GM12892 (cell line): ENCODE results near the gene HOXD3.

Experiments
- DNase-seq: peaks from one replicate; pipeline ENCODE4 v3.0.0; 2011; ENCODE audit not compliant: insufficient read length
- FAIRE-seq: peaks from 2 replicates; lab custom pipeline; 2011; peaks lifted over from hg19 to GRCh38; lab: Jason Lieb, UNC
- POLR2A ChIP-seq: IDR thresholded peaks from 2 replicates; pipeline ENCODE4 v1.6.1; 2011; ENCODE audit warnings: low read depth, low read length, control low read depth
- POLR2AphosphoS5 ChIP-seq: IDR thresholded peaks from 2 replicates; pipeline ENCODE4 v1.6.1; 2011; ENCODE audit warnings: low read depth, low read length, control low read depth
- TAF1 ChIP-seq: IDR thresholded peaks from 2 replicates; pipeline ENCODE4 v1.6.1; 2011; ENCODE audit warnings: low read depth, mild to moderate bottlenecking, control low read depth, low read length, borderline replicate concordance

Gene HOXD3

DNA sequence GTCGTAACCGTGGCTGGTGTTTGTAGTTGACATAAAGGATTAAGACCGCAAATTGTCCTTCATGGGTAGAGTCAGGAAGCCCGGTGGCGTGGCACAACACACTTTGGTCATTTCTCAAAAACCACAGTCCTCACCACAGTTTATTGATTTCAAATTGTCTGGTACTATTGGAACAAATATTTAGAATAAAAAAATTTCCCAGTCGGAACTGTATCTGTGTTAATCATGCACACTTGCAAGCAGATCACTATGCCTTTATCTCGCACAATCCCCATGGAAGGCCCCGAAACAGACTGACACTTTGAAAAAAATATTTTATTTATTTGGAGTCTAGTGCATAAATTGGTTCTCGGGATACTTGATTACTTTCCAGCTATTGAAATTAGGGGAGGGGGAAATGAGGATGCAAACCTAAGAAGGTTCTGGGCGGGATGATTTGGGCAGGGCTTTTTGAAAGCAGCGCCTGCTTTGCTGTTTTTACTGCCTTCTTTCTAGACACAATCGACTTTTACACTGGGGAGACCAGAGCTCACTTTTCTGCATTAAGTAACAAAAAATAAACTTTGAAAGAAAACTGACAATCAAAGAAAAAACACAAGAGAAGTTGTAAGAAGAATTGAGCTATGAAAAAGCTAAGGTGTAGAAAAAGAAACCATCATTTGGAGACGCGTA, 15.9 kb downstream of the HOXD3 start:
- DNase-seq (no peak), FAIRE-seq (no peak)
- TF ChIP-seq TAF1, result no peak

DNA sequence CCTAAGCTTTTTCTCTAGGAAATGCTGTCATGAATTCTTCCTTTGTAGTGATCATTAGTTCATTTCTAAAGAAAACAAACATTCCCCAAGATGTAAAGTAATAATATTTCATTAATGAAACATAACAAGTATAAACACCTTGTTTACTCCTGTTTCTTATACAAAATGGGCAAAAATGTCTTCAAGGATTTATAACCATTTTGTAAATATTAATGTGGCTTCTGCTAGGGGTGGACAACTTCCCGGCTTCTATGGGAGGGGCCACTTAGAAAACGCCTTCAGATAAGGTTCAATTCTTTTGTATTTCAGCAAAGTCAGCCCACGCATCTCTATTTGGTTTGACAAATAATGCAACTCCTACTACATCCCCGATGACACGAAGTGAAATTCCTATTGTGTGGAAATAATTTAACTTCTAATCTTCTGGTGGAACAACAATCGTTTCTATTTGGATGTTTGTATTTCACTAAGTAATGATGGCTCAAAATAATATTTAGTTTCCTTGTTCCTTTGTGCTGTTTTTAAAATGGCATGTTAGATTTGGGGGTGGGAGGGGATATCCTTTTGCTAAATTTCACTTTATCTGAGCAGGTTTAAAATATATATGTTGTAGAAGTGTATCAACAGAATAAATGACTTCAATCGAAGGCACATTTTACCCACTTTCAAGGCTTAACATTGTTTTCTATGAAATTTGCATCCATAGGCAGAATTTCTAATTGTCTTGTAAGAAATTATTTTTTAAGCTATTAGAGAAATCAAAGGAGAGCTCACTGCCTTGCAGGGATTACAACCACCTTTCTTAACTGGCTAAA, 16.7 kb downstream of the HOXD3 start:
- no peak for DNase-seq
- no peak for TF ChIP-seq POLR2AphosphoS5
- TF ChIP-seq POLR2A, result no peak
- no peak for TF ChIP-seq TAF1
- FAIRE-seq, result no peak

GRCh38 chr2:176174382-176174823, 17.3 kb downstream of the HOXD3 start:
- FAIRE-seq, result no peak
- TF ChIP-seq POLR2AphosphoS5, result no peak
- TF ChIP-seq TAF1, result no peak
- TF ChIP-seq POLR2A, result no peak
- no peak for DNase-seq

DNA sequence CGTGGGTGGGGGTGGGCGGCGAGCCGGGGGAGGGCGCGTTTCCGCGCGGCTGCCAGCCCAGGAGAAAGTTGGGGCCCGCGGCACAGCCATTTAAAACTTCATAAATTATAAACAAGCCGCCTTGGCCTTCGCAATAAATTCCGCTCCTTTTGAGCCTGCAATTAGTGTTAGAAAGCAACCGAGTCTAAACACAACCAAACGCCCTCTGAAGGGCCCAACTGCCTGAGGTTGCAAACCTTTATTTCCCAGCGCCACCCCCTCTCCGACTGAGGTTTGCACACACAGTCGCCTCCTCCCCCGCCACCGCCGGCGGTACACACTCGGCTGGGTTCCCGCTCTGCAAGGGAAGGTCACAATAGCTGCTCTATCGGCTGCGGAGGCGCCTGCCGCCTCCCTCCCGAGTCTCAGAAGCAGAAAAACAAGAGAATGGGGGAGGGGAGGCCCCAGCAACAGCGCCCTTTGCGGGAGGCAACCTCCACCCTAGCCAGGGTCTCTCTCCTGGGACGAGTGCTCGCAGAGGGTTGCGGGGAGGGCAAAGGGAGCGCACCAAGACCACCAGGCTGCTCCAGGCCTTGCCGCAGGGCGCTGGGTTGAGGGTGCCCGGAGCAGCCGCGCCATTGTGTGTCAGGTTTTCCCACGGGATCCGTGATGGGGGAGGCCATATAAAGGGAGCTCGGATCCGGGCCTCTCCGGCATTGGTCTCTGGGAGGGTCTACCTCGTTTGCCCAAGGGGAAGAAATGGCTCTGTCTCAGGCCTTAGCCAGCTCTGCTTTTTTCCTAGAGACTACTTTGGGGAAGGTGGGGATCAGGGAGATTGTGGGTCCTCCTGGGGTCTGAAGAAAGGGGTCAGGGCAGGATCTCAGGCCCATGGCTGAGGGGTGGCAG, 18.0 kb downstream of the HOXD3 start:
- no peak for TF ChIP-seq TAF1
- no peak for TF ChIP-seq POLR2AphosphoS5
- TF ChIP-seq POLR2A, result no peak
- FAIRE-seq (no peak), DNase-seq (no peak)

DNA sequence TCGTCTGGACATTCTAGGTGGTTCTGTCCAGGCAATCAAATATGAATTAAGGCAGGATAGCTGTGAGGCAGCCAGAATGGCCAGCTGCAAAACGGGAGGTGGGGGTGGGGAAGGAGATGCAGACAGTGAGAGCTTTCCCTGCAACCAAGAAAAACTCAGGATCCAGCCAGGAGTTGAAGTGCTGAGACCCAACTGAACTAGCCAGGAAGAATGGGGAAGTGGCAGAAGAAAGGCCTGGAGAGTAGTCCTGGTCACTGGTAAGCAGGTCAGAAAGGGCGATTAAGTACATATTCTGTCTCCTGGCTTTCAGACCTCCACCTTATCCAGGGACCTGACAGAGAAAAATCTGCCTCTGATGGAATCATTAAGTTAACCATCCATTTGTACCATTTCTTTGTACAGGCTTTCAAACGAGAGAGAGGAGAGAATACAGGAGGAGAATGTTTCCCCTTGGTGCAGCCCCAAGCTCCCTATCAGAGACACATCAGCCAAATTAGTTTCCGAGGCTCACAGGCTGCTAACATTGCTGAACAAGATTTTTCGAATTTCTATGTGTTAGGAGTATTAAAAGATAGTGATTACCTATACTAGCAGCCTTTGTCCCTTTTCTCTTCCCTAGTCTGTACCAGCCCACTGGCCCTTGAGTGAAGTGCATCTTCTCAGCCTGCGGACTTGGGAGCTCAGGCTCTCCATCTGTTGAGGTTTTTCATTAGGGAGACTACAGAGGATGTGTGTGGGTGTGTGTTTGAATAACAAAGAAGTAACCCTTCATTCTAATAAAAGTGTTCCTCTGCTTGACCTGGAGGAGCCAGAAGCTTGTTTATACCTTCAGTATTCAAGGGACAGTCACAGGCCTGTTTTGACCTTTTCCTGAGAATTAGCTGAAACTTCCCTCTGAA, 18.9 kb downstream of the HOXD3 start:
- DNase-seq (no peak), FAIRE-seq (no peak)
- TF ChIP-seq POLR2A (no peak), POLR2AphosphoS5 (no peak), TAF1 (no peak)

- no peak for FAIRE-seq
- TF ChIP-seq POLR2A (no peak), TAF1 (no peak), POLR2AphosphoS5 (no peak)
- no peak for DNase-seq
Observed at GRCh38 chr2:176177580-176178037, 20.5 kb downstream of the HOXD3 start.

- FAIRE-seq (no peak), DNase-seq (no peak)
- TF ChIP-seq TAF1 (no peak), POLR2A (no peak), POLR2AphosphoS5 (no peak)
Observed at GRCh38 chr2:176178038-176178756, 21.1 kb downstream of the HOXD3 start.

DNA sequence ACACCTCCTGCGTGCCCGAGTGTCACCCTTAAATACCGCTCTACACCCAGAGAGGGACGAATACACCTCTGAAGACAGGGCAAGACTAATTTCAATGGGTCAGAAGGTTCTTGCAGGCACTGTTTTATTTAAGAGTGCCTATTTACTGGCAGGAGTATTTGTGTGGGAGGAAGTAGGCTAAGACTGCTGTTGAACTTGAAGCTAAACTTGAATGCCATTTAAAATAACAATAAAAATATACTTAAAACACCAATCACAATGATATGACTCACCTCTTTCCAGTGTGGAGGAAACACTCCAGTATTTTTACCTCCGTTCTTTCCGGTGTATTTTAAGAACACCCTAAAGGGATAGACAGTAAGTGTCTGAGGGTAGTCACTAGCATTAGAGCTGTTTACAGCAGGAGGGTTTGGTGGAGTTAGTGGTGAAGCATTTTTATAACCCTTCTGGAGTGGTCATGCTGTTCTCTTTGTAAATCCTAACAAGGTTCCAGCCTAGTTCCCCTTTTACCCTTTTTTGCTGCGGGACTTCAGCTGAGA, 21.7 kb downstream of the HOXD3 start:
- no peak for DNase-seq
- FAIRE-seq, result no peak
- TF ChIP-seq POLR2A (no peak), TAF1 (no peak), POLR2AphosphoS5 (no peak)

DNA sequence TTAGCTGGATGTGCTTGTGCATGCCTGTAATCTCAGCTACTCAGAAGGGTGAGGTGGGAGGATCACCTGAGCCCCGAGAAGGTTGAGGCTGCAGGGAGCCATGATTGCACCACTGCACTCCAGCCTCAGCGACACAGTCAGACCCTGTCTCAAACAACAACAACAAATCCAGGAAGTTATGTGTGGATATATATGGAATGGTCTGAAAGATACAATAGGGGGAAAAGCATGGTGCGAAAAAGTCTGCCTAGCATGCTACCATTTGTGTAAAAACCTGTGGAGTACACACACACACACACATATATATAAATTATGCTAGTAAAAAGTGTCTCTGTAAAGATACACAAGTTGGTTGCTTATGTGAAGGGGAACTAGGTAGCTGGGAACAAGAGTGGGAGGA, 24.4 kb downstream of the HOXD3 start:
- no peak for TF ChIP-seq POLR2A
- DNase-seq, result no peak
- no peak for FAIRE-seq

GRCh38 chr2:176182671-176183070, 25.6 kb downstream of the HOXD3 start:
- DNase-seq (no peak), FAIRE-seq (no peak)
- TF ChIP-seq TAF1 (no peak), POLR2A (no peak), POLR2AphosphoS5 (no peak)
